Adipocyte (in vitro differentiated cells): ENCODE results near the gene CRABP2.
A peak's percentile ranks its signal among the peaks of the same experiment; 100 is the strongest.

Experiments
- DNase-seq: peaks from one replicate; pipeline ENCODE4 v3.0.0-alpha.2; 2015; ENCODE audit warnings: low read depth
- H3K27me3 ChIP-seq: replicated peaks from 2 replicates; pipeline ENCODE4 v1.7.0; 2013; ENCODE audit warnings: mild to moderate bottlenecking, low read length, moderate library complexity; ENCODE audit not compliant: control insufficient read depth, insufficient read depth
- H3K36me3 ChIP-seq: 2 replicates; pipeline ENCODE4 v1.7.0; 2013; ENCODE audit warnings: low read length, mild to moderate bottlenecking, moderate library complexity; ENCODE audit not compliant: control insufficient read depth, insufficient read depth, severe bottlenecking
- H3K4me1 ChIP-seq: 2 replicates; pipeline ENCODE4 v1.7.0; 2013; ENCODE audit warnings: mild to moderate bottlenecking, low read length, moderate library complexity; ENCODE audit not compliant: control insufficient read depth, insufficient read depth
- H3K4me3 ChIP-seq: 2 replicates; pipeline ENCODE4 v1.7.0; 2013; ENCODE audit warnings: mild to moderate bottlenecking, low read length, moderate library complexity
- H3K9ac ChIP-seq: 2 replicates; pipeline ENCODE4 v1.7.0; 2013; ENCODE audit warnings: mild to moderate bottlenecking, low read length, moderate library complexity
- H3K9me3 ChIP-seq: 2 replicates; pipeline ENCODE4 v1.7.0; 2013; ENCODE audit warnings: mild to moderate bottlenecking, low read length, moderate library complexity; ENCODE audit not compliant: control insufficient read depth

CRABP2 gene

GRCh38 chr1:156725683-156726280 is 20.4 kb upstream of the CRABP2 start:
- Histone ChIP-seq H3K4me1 (peaks cover 43% of the 10 kb centered on the region), H3K27me3 (no peaks in the 10 kb centered on the region), H3K9me3 (no peaks in the 10 kb centered on the region), H3K36me3 (peaks cover 32% of the 10 kb centered on the region), H3K9ac (peak overlapping the region; percentile 68), H3K4me3 (peak overlapping the region; percentile 100)
- DNase-seq = peak; percentile 96

GRCh38 chr1:156721535-156721934 is 16.2 kb upstream of the CRABP2 start:
- Histone ChIP-seq H3K27me3 (no peaks in the 10 kb centered on the region), H3K4me1 (peaks cover 21% of the 10 kb centered on the region), H3K9me3 (no peaks in the 10 kb centered on the region), H3K4me3 (no peak overlapping the region), H3K9ac (no peak overlapping the region), H3K36me3 (peaks cover 35% of the 10 kb centered on the region)
- no peak for DNase-seq

- peak; percentile 53 for DNase-seq
- H3K4me1 ChIP-seq = peaks cover 17% of the 10 kb centered on the region
- no peak overlapping the region for H3K4me3 ChIP-seq
- no peaks in the 10 kb centered on the region for H3K9me3 ChIP-seq
- H3K27me3 ChIP-seq = no peaks in the 10 kb centered on the region
- peaks cover 35% of the 10 kb centered on the region for H3K36me3 ChIP-seq
- no peak overlapping the region for H3K9ac ChIP-seq
Observed at GRCh38 chr1:156721131-156721530, 15.7 kb upstream of the CRABP2 start.

GRCh38 chr1:156717351-156717750 is 12.0 kb upstream of the CRABP2 start:
- no peak overlapping the region for H3K9ac ChIP-seq
- H3K36me3 ChIP-seq = peaks cover 13% of the 10 kb centered on the region
- H3K27me3 ChIP-seq = no peaks in the 10 kb centered on the region
- peaks cover 20% of the 10 kb centered on the region for H3K4me1 ChIP-seq
- no peak overlapping the region for H3K4me3 ChIP-seq
- DNase-seq = no peak
- no peaks in the 10 kb centered on the region for H3K9me3 ChIP-seq

GRCh38 chr1:156714830-156715229 is 9.4 kb upstream of the CRABP2 start:
- no peak overlapping the region for H3K4me3 ChIP-seq
- no peaks in the 10 kb centered on the region for H3K9me3 ChIP-seq

GRCh38 chr1:156712626-156713025 is 7.2 kb upstream of the CRABP2 start:
- no peaks in the 10 kb centered on the region for H3K27me3 ChIP-seq
- no peaks in the 10 kb centered on the region for H3K36me3 ChIP-seq
- no peak for DNase-seq
- no peak overlapping the region for H3K9ac ChIP-seq
- H3K4me3 ChIP-seq = no peak overlapping the region
- H3K9me3 ChIP-seq = no peaks in the 10 kb centered on the region
- peaks cover 50% of the 10 kb centered on the region for H3K4me1 ChIP-seq

More at GRCh38 chr1:156714830-156715229, 9.4 kb upstream of the CRABP2 start:
- Histone ChIP-seq H3K36me3 (no peaks in the 10 kb centered on the region), H3K9ac (no peak overlapping the region), H3K27me3 (no peaks in the 10 kb centered on the region), H3K4me1 (peaks cover 28% of the 10 kb centered on the region)
- no peak for DNase-seq

- H3K4me1 ChIP-seq = peaks cover 63% of the 10 kb centered on the region
- peak; percentile 69 for DNase-seq
Observed at GRCh38 chr1:156711011-156711817, 5.8 kb upstream of the CRABP2 start.

GRCh38 chr1:156709757-156710489 is 4.5 kb upstream of the CRABP2 start:
- peaks cover 76% of the 10 kb centered on the region for H3K4me1 ChIP-seq

More at GRCh38 chr1:156711011-156711817, 5.8 kb upstream of the CRABP2 start:
- Histone ChIP-seq H3K36me3 (no peaks in the 10 kb centered on the region), H3K9me3 (no peaks in the 10 kb centered on the region), H3K27me3 (no peaks in the 10 kb centered on the region), H3K4me3 (no peak overlapping the region), H3K9ac (peak overlapping the region; percentile 46)

GRCh38 chr1:156709031-156709430 is 3.6 kb upstream of the CRABP2 start:
- no peaks in the 10 kb centered on the region for H3K9me3 ChIP-seq
- no peak overlapping the region for H3K4me3 ChIP-seq
- peaks cover 85% of the 10 kb centered on the region for H3K4me1 ChIP-seq
- no peaks in the 10 kb centered on the region for H3K27me3 ChIP-seq
- no peak for DNase-seq
- peak overlapping the region; percentile 83 for H3K9ac ChIP-seq
- H3K36me3 ChIP-seq = no peaks in the 10 kb centered on the region

More at GRCh38 chr1:156709757-156710489, 4.5 kb upstream of the CRABP2 start:
- peak; percentile 95 for DNase-seq
- Histone ChIP-seq H3K36me3 (no peaks in the 10 kb centered on the region), H3K9me3 (no peaks in the 10 kb centered on the region), H3K4me3 (no peak overlapping the region), H3K9ac (peak overlapping the region; percentile 83), H3K27me3 (no peaks in the 10 kb centered on the region)

GRCh38 chr1:156708218-156708661 is 2.9 kb upstream of the CRABP2 start:
- peaks cover 89% of the 10 kb centered on the region for H3K4me1 ChIP-seq

More at GRCh38 chr1:156708218-156708661, 2.9 kb upstream of the CRABP2 start:
- Histone ChIP-seq H3K36me3 (no peaks in the 10 kb centered on the region), H3K27me3 (no peaks in the 10 kb centered on the region), H3K9me3 (no peaks in the 10 kb centered on the region), H3K4me3 (no peak overlapping the region), H3K9ac (peak overlapping the region; percentile 83)
- peak; percentile 59 for DNase-seq
